GM12801 (cell line): ENCODE measurements around the gene CNTN2.

Experiments
- CTCF ChIP-seq: IDR thresholded peaks from one replicate; pipeline ENCODE4 v1.5.1; 2011; ENCODE audit warnings: control low read depth; ENCODE audit not compliant: insufficient read length; ENCODE audit errors: extremely low read depth

The CNTN2 gene

GRCh38 chr1:205042911-205043806 is at the start of gene CNTN2:
Gene CNTN2, plus strand, starts transcription at chr1:205043212. Its CDS starts 9,974 bp downstream, at chr1:205053186.
- TF ChIP-seq CTCF = no peak

GRCh38 chr1:204994086-204994862 is 48.7 kb upstream of the CNTN2 start:
- TF ChIP-seq CTCF = no peak

GRCh38 chr1:204996981-204997380 is 46.0 kb upstream of the CNTN2 start:
- TF ChIP-seq CTCF = no peak

- no peak for TF ChIP-seq CTCF
Observed at GRCh38 chr1:204997591-204998355, 45.2 kb upstream of the CNTN2 start.

- no peak for TF ChIP-seq CTCF
Observed at GRCh38 chr1:205001162-205001561, 41.9 kb upstream of the CNTN2 start.

GRCh38 chr1:205002705-205003104 is 40.3 kb upstream of the CNTN2 start:
- no peak for TF ChIP-seq CTCF
